Ovary (tissue), 9 donors: ENCODE data around the gene MSI2. TPM values are rescaled to one million over a fixed set of nuclear protein-coding genes. Genes with fewer than 3 reads are reported as not detected.

Source experiments
- DNase-seq, 5 donors: peaks; one replicate each; pipeline ENCODE4 v3.0.0-alpha.2; 2019 to 2020
- H3K27ac ChIP-seq, 2 donors: fragments of 200-600 bp; one replicate each; pipeline versions ENCODE4 v1.5.1 to v1.8.0; 2019 to 2022
- H3K27me3 ChIP-seq: fragments of 200-600 bp; one replicate; pipeline ENCODE4 v1.8.0; 2022
- H3K36me3 ChIP-seq: fragments of 200-600 bp; sonication (generic); one replicate; pipeline ENCODE4 v1.5.1; 2019
- H3K4me1 ChIP-seq: one replicate; pipeline ENCODE4 v1.8.1; 2013; ENCODE audit warnings: mild to moderate bottlenecking, moderate library complexity; ENCODE audit not compliant: insufficient read depth
- H3K4me3 ChIP-seq: fragments of 200-600 bp; sonication (generic); one replicate; pipeline ENCODE4 v1.5.1; 2017
- H3K9me3 ChIP-seq, 2 donors: fragments of 200-600 bp in 1 of 2; sonication (generic) in 1 of 2; one replicate each; pipeline versions ENCODE4 v1.5.1 to v1.8.1; 2013 to 2019; ENCODE audit warnings: mild to moderate bottlenecking in 1 of 2, moderate library complexity in 1 of 2
- EP300 ChIP-seq: sonication (generic); formaldehyde crosslinking; IDR thresholded peaks from one replicate; pipeline ENCODE4 v1.6.1; 2017; ENCODE audit warnings: antibody characterized with exemption
- POLR2A ChIP-seq: fragments of 450-650 bp; IDR thresholded peaks from one replicate; pipeline ENCODE4 v1.6.1; 2017; ENCODE audit warnings: antibody characterized with exemption, mild to moderate bottlenecking, moderate library complexity
- whole genome bisulfite sequencing, 3 donors: extraction: QIAGEN DNeasy Blood & Tissue Kit in 1 of 3; methylation state at CpG; one replicate each; pipeline versions ENCODE4 v1.1.5 to v1.1.7; 2013 to 2017; 5-methylcytosine and 5-hydroxymethylcytosine counted together
- intact Hi-C, 4 donors: fragments of 100-400 bp; cut with DNase I; formaldehyde crosslinking; loops; one replicate each; pipeline versions ENCODE4 v1.11.0 to v1.15.1; 2022 to 2023
- polyA plus RNA-seq, 2 donors: library from polyadenylated mRNA; stranded (reverse); fragments of 200-250 nt in 1 of 2; fragments of 350-450 nt in 1 of 2; fragmentation: Illumina TruSeq in 1 of 2; extraction: RNeasy Lipid Tissue Mini Kit (QIAGEN cat#74804) in 1 of 2; gene quantifications; one replicate each; pipeline ENCODE4 v1.2.3, GENCODE V29; 2013 to 2014
- total RNA-seq, 7 donors: library from RNA; depleted of rRNA in 2 of 7; stranded (reverse); fragments of >200 nt in 2 of 7; fragmentation: NEBNext Ultra II Directional in 3 of 7; extraction: Animal tissue kit (Norgen Biotek cat#: 25700) in 3 of 7; gene quantifications; one replicate each; pipeline versions ENCODE4 v1.1.0 to v1.2.4, GENCODE V29; 2016 to 2023
- TF ChIP-seq, protein P1 (sequence below), 3 donors: fragments of 450-650 bp in 2 of 3; fragments of 200-600 bp in 1 of 3; IDR thresholded peaks; one replicate each; pipeline versions ENCODE4 v1.5.1 to v1.8.0; 2016 to 2022; ENCODE audit warnings: antibody characterized with exemption in 3 of 3, mild to moderate bottlenecking in 1 of 3
- donor health status: DM: no; HTN: no; CAD: no; lungs with moderate emphysema.
- donor health status: DM: no; HTN: no; CAD: no.
- donor health status: Bipolar disorder and iron deficiency.
- donor health status: DM: yes; HTN: yes; CAD: no.
- donor health status: DM: no; HTN: no; CAD: no.
- donor health status: DM: yes; HTN: yes; CAD: no.

Gene MSI2
- total and polyA plus RNA-seq, 9 donors = 43.1 to 199 (median 120) TPM

DNA sequence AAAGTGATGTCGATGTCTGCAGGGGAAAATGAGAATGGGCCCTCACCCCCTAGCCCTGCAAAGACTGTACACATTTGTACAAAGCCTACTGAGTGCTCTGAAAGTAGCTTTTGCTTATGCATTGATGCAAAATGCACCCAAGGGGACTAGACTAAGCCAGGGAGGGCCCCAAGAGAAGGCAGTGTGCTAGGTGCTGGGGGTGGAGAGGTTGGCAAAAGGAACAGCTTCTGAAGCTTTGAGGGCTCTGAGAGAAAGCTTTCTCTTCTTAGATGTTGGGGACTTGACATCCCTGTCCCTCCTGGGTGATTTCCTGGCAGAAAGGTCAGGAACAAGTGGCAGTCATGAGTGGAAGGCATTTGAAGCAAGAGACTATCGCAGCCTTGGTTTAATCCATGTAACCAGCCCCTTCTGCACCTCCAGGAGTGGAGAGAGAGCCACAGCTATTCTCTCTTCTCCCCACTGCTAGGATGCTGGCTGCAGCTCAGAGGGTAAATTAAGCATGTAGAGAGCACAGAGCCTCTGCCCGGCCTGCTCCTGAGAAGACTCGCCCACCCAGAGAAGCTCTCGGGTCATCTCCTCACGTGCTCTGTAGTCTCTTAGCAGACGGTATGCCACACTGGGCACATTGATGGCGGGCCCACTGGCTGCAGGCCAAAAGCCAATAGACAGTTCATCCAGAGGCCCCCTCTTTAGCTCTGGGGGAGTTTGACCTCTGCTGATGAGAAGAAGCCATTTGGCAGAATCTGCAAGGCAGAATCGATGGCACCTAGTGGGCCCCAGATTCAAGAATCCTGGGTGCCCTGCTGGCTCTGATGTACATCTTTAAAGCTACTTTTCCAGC is 221.4 kb downstream of the MSI2 start:
- intact Hi-C loops = no loop called here
- H3K9me3 ChIP-seq = no peaks in the 10 kb centered on the region
- no peak overlapping the region for H3K4me3 ChIP-seq
- no peak for TF ChIP-seq POLR2A
- TF ChIP-seq EP300 = no peak
- TF ChIP-seq, protein P1, sequence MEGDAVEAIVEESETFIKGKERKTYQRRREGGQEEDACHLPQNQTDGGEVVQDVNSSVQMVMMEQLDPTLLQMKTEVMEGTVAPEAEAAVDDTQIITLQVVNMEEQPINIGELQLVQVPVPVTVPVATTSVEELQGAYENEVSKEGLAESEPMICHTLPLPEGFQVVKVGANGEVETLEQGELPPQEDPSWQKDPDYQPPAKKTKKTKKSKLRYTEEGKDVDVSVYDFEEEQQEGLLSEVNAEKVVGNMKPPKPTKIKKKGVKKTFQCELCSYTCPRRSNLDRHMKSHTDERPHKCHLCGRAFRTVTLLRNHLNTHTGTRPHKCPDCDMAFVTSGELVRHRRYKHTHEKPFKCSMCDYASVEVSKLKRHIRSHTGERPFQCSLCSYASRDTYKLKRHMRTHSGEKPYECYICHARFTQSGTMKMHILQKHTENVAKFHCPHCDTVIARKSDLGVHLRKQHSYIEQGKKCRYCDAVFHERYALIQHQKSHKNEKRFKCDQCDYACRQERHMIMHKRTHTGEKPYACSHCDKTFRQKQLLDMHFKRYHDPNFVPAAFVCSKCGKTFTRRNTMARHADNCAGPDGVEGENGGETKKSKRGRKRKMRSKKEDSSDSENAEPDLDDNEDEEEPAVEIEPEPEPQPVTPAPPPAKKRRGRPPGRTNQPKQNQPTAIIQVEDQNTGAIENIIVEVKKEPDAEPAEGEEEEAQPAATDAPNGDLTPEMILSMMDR (IDR thresholded peaks at IDR 0.05) = no peak
- DNase-seq = peak in 1 of 5 donors; percentile 53
- H3K4me1 ChIP-seq = peaks cover 29% of the 10 kb centered on the region
- WGBS, 3 donors = 60 to 75% (median 61%) methylated on average over 9 of the region's 9 CpGs
- H3K27me3 ChIP-seq = no peaks in the 10 kb centered on the region
- no peaks in the 10 kb centered on the region for H3K36me3 ChIP-seq
- peak overlapping the region; percentile 43 to 54 for H3K27ac ChIP-seq

GRCh38 chr17:57478478-57479250 is 222.3 kb downstream of the MSI2 start:
- no peaks in the 10 kb centered on the region for H3K9me3 ChIP-seq
- H3K27me3 ChIP-seq = no peaks in the 10 kb centered on the region
- TF ChIP-seq POLR2A (no peak), EP300 (no peak)
- TF ChIP-seq, protein P1 (IDR thresholded peaks at IDR 0.05) = no peak
- no peak overlapping the region for H3K4me3 ChIP-seq
- 33 to 42% (median 36%) methylated on average over 8 of the region's 8 CpGs for WGBS, 3 donors
- no peaks in the 10 kb centered on the region for H3K36me3 ChIP-seq
- intact Hi-C loops = no loop called here
- peaks cover 23% of the 10 kb centered on the region for H3K4me1 ChIP-seq
- DNase-seq = peak; percentile 51 to 74 (median 62)
- H3K27ac ChIP-seq = peak overlapping the region; percentile 43 to 54

DNA sequence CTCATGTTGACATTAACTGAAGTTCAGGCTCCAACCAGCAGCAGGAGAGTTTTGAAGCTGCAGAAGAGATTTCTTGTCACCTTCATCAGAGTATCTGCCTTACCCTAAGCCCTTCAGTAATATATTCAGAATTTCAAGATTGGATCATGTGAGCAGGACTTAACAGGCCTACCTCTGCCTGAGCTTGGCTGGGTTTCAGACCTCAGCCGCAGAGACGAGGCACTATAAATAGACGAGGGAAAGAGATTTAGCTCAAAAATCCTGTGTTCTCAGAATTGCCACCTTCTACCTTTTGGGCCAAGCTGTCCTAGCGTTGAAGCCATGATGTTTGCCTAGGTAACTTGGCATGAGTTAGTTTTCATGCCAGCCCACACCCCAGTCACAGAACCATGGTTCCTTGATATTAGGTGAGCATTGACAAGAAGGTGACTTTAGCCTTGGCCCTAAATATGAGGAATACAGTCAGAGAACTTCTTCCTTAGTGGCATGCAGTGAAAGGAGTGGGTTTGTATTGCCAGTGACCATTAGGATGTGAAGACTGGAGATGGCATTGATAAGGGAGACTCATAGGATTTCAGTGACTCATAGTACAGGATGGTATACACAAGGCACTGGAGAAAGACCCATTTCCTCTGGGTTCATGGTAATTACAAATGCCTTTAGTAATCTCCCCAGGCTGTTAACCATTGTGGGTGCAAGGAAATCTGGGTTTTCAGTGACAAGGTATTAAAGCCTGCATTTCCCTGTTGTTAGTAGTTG is 224.3 kb downstream of the MSI2 start:
- no peaks in the 10 kb centered on the region for H3K27me3 ChIP-seq
- no peaks in the 10 kb centered on the region for H3K36me3 ChIP-seq
- H3K27ac ChIP-seq = peak overlapping the region; percentile 5 to 9
- no peaks in the 10 kb centered on the region for H3K9me3 ChIP-seq
- peaks cover 26% of the 10 kb centered on the region for H3K4me1 ChIP-seq
- intact Hi-C loops = no loop called here
- 26 to 51% (median 42%) methylated on average over 4 of the region's 4 CpGs for WGBS, 3 donors
- DNase-seq = no peak
- no peak overlapping the region for H3K4me3 ChIP-seq
- TF ChIP-seq EP300 = no peak
- TF ChIP-seq, protein P1 (IDR thresholded peaks at IDR 0.05) = no peak
- no peak for TF ChIP-seq POLR2A

GRCh38 chr17:57481910-57482391 is 225.6 kb downstream of the MSI2 start:
- no peak overlapping the region for H3K27ac ChIP-seq
- no peak for DNase-seq
- no peaks in the 10 kb centered on the region for H3K27me3 ChIP-seq
- peaks cover 34% of the 10 kb centered on the region for H3K4me1 ChIP-seq
- intact Hi-C loops = no loop called here
- no peaks in the 10 kb centered on the region for H3K36me3 ChIP-seq
- H3K9me3 ChIP-seq = no peaks in the 10 kb centered on the region
- TF ChIP-seq, protein P1 (IDR thresholded peaks at IDR 0.05) = no peak
- TF ChIP-seq EP300 (no peak), POLR2A (no peak)
- no peak overlapping the region for H3K4me3 ChIP-seq
- 29 to 36% (median 32%) methylated on average over 9 of the region's 9 CpGs for WGBS, 3 donors
